CD4-positive, alpha-beta T cell (primary cell): ENCODE measurements around the gene RASA4B. TPM values are rescaled to one million over a fixed set of nuclear protein-coding genes. Genes with fewer than 3 reads are reported as not detected.

Experiments used
- ATAC-seq: fragments of 200-7000 bp; cut with Tn5 transposase; one replicate; pipeline ENCODE4 v1.10.0; 2022; ENCODE audit warnings: mild to moderate bottlenecking; ENCODE audit not compliant: poor library complexity
- CTCF ChIA-PET: fragments of 350-600 bp; sonication (Branson Sonifier 250); formaldehyde crosslinking; loops from one replicate; lab custom pipeline; 2021; ENCODE audit warnings: antibody characterized with exemption, inconsistent platforms; lab: Charles Lee
- POLR2A ChIA-PET: fragments of 350-600 bp; sonication (Branson Sonifier 250); formaldehyde crosslinking; loops from one replicate; lab custom pipeline; 2021; ENCODE audit warnings: antibody characterized with exemption, inconsistent platforms; lab: Charles Lee
- DNase-seq, 14 experiments: peaks; one replicate each; pipeline ENCODE4 v3.0.0-alpha.2; 2013 to 2020; ENCODE audit warnings: mixed read lengths in 2 of 14
- H3K27ac ChIP-seq, 2 donors: one replicate each; pipeline versions ENCODE4 v1.5.1 to v1.7.0; 2013; ENCODE audit warnings: low read length in 2 of 2, low read depth in 1 of 2, mild to moderate bottlenecking in 1 of 2
- H3K27me3 ChIP-seq, 2 experiments: 1 replicate in 1 of 2; 2 replicates in 1 of 2; pipeline versions ENCODE4 v1.6.1 to v1.7.0; 2013; ENCODE audit warnings: low read length in 2 of 2, control low read depth in 1 of 2, mild to moderate bottlenecking in 1 of 2, moderate library complexity in 1 of 2; ENCODE audit not compliant: insufficient read depth in 2 of 2, control insufficient read depth in 1 of 2
- H3K36me3 ChIP-seq: one replicate; pipeline ENCODE4 v1.6.1; 2013; ENCODE audit warnings: low read length, control low read depth; ENCODE audit not compliant: insufficient read depth
- H3K4me1 ChIP-seq: one replicate; pipeline ENCODE4 v1.6.1; 2013; ENCODE audit warnings: low read length, control low read depth; ENCODE audit not compliant: insufficient read depth
- H3K4me3 ChIP-seq: one replicate; pipeline ENCODE4 v1.5.1; 2013; ENCODE audit warnings: mild to moderate bottlenecking, low read length, moderate library complexity
- H3K9me3 ChIP-seq, 2 experiments: 1 replicate in 1 of 2; 2 replicates in 1 of 2; pipeline versions ENCODE4 v1.6.1 to v1.7.0; 2013; ENCODE audit warnings: low read length in 2 of 2, mild to moderate bottlenecking in 2 of 2, control low read depth in 1 of 2, moderate library complexity in 1 of 2; ENCODE audit not compliant: control insufficient read depth in 1 of 2, insufficient read depth in 1 of 2
- H3K27ac Mint-ChIP-seq: one replicate; pipeline ENCODE4 v1.8.0; 2020; ENCODE audit warnings: mixed read lengths
- H3K27me3 Mint-ChIP-seq: one replicate; pipeline ENCODE4 v1.8.0; 2021; ENCODE audit warnings: mixed read lengths
- H3K36me3 Mint-ChIP-seq: one replicate; pipeline ENCODE4 v1.8.0; 2021; ENCODE audit warnings: low read depth, mixed read lengths
- H3K4me1 Mint-ChIP-seq: one replicate; pipeline ENCODE4 v1.8.0; 2021; ENCODE audit warnings: low read depth, mixed read lengths
- H3K4me3 Mint-ChIP-seq: one replicate; pipeline ENCODE4 v1.8.0; 2020; ENCODE audit warnings: mild to moderate bottlenecking, mixed read lengths
- H3K9me3 Mint-ChIP-seq: one replicate; pipeline ENCODE4 v1.8.0; 2020; ENCODE audit warnings: mixed read lengths
- intact Hi-C, 2 experiments: fragments of 100-400 bp; cut with DNase I in 1 of 2; cut with micrococcal nuclease in 1 of 2; formaldehyde crosslinking; loops; one replicate each; pipeline versions ENCODE4 v1.15.1 to v1.9.0; 2023 to 2025; cut with DNase I, micrococcal nuclease
- total RNA-seq, 174 experiments: library from RNA in 2 of 174; stranded (reverse) in 2 of 174; gene quantifications; one replicate each; pipeline ENCODE4 v1.2.3 and lab custom pipeline; 2021 to 2026
- TF ChIP-seq, protein P1 (sequence below): fragments of 200-600 bp; IDR thresholded peaks from one replicate; pipeline ENCODE4 v1.8.0; 2022; ENCODE audit warnings: antibody characterized with exemption, mild to moderate bottlenecking

RASA4B gene
- total RNA-seq, 2 experiments from 2014 or later = 31.9 to 40.7 TPM

DNA sequence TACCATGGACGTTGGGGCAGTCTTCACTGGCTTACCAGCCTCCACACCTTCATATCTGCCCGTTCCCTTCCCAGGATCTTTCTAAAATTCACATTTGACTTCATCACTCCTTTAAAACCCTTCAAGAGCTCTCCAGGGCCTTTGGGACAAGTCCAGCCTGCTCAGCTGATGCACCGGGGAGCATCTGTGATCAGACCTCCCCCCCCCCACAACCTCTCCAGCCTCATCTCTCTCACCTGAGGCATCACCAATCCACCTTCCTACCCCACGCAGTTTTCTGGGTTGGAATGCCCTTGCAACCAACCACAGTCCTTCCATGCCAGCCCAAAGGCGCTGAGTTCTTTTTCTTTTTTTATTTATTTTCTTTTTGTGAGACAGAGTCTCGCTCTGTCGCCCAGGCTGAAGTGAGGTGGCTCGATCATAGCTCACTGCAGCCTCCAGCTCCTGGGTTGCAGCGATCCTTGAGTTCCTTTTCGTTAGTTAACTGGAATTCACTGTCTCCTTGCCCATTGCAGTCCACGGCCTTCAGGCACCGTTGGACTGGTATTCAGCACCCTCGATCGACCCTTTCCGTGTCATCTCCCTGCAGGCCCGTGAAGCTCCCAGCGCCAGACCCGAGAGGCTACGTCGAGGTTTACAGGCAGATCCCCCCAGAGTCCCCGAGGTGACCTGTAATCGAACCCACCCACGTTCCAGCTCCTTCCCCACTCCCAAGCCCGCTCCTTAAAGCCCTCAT lies 53.6 kb downstream of the RASA4B start:
- ATAC-seq = no peak
- intact Hi-C loops = loop anchor here in 1 of 2 experiments (1.0 to 10.0 kb wide), 2 partner anchors 31 to 1379 kb away; partner anchors contain the start of genes ORAI2 and TRIM56
- POLR2A ChIA-PET = interaction anchor here (0.7 to 3.8 kb wide), 6 partner anchors 26 to 72 kb away, joined by 3 to 25 read pairs (median 3); partner anchors contain the start of gene PRKRIP1
- Mint-ChIP-seq H3K9me3 (no peaks in the 10 kb centered on the region), H3K36me3 (peaks cover 17% of the 10 kb centered on the region), H3K4me3 (peak overlapping the region; percentile 92), H3K27ac (peak overlapping the region; percentile 75), H3K27me3 (no peaks in the 10 kb centered on the region), H3K4me1 (peaks cover 34% of the 10 kb centered on the region)
- CTCF ChIA-PET = interaction anchor here (0.6 to 2.8 kb wide), 4 partner anchors 15 to 60 kb away, joined by 3 to 13 read pairs (median 4); no protein-coding TSS in a partner anchor
- H3K27ac ChIP-seq = peak overlapping the region; percentile 29 to 46
- peaks cover 22% of the 10 kb centered on the region for H3K36me3 ChIP-seq
- DNase-seq = no peak
- peaks cover 52% of the 10 kb centered on the region for H3K4me1 ChIP-seq
- TF ChIP-seq, protein P1, sequence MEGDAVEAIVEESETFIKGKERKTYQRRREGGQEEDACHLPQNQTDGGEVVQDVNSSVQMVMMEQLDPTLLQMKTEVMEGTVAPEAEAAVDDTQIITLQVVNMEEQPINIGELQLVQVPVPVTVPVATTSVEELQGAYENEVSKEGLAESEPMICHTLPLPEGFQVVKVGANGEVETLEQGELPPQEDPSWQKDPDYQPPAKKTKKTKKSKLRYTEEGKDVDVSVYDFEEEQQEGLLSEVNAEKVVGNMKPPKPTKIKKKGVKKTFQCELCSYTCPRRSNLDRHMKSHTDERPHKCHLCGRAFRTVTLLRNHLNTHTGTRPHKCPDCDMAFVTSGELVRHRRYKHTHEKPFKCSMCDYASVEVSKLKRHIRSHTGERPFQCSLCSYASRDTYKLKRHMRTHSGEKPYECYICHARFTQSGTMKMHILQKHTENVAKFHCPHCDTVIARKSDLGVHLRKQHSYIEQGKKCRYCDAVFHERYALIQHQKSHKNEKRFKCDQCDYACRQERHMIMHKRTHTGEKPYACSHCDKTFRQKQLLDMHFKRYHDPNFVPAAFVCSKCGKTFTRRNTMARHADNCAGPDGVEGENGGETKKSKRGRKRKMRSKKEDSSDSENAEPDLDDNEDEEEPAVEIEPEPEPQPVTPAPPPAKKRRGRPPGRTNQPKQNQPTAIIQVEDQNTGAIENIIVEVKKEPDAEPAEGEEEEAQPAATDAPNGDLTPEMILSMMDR = no peak
- peak overlapping the region; percentile 99 for H3K4me3 ChIP-seq
- H3K27me3 ChIP-seq = no peaks in the 10 kb centered on the region
- H3K9me3 ChIP-seq = no peaks in the 10 kb centered on the region

- Histone ChIP-seq H3K4me1 (peaks cover 34% of the 10 kb centered on the region), H3K27ac (no peak overlapping the region), H3K4me3 (no peak overlapping the region), H3K27me3 (no peaks in the 10 kb centered on the region), H3K36me3 (peaks cover 37% of the 10 kb centered on the region), H3K9me3 (no peaks in the 10 kb centered on the region)
- TF ChIP-seq, protein P1 = no peak
- Mint-ChIP-seq H3K36me3 (peaks cover 30% of the 10 kb centered on the region), H3K27ac (no peak overlapping the region), H3K27me3 (no peaks in the 10 kb centered on the region), H3K4me3 (no peak overlapping the region), H3K9me3 (no peaks in the 10 kb centered on the region), H3K4me1 (peaks cover 18% of the 10 kb centered on the region)
- ATAC-seq (no peak), DNase-seq (no peak)
- CTCF ChIA-PET = no interaction called here
- POLR2A ChIA-PET = no interaction called here
- intact Hi-C loops = loop anchor here in 1 of 2 experiments (10.0 kb wide), 1 partner anchor 1376 kb away; the partner anchor contains the start of gene TRIM56
Observed at GRCh38 chr7:102460467-102460866, 57.1 kb downstream of the RASA4B start.

DNA sequence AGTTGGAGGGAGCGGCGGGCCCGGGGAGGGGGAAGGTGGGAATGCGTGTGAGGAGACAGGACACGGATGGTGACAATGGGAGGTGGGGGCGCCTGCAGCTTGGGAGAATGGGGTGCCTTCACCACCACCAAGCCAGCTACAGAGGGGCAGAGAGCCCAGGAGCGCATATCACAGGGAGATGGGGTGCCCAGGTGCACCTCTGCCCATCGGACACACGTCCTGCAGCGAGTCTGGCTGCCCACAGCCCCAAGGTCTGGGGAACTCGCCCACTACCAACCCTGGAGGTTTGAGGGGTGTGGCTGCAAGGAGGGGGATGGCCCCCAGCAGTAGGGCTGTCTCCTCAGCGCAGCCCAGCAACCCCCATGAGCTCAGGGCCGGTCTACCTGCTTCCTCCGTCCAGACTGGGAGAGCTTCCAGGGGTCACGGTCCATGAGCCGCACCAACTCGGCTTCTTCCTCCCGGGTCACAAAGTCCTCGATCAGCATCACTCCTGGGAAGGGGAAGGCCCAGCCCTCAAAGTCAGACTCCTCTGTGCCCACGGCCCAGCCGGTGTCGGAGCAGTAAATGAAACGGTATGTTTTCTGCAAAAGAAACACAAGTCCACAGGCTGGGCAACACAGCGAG lies 58.2 kb downstream of the RASA4B start:
- intact Hi-C loops = loop anchor here in 1 of 2 experiments (5.0 kb wide), 1 partner anchor 182 kb away; no protein-coding TSS in a partner anchor
- TF ChIP-seq, protein P1 = no peak
- no peak overlapping the region for H3K4me3 Mint-ChIP-seq
- Histone ChIP-seq H3K27ac (no peak overlapping the region), H3K36me3 (peaks cover 37% of the 10 kb centered on the region), H3K4me1 (peaks cover 27% of the 10 kb centered on the region), H3K27me3 (no peaks in the 10 kb centered on the region), H3K4me3 (no peak overlapping the region), H3K9me3 (no peaks in the 10 kb centered on the region)
- H3K4me1 Mint-ChIP-seq = peaks cover 14% of the 10 kb centered on the region
- H3K9me3 Mint-ChIP-seq = no peaks in the 10 kb centered on the region
- H3K27me3 Mint-ChIP-seq = no peaks in the 10 kb centered on the region
- ChIA-PET POLR2A (no interaction called here), CTCF (interaction anchor here (1.3 kb wide), 1 partner anchor 47 kb away, joined by 4 read pairs; no protein-coding TSS in a partner anchor)
- ATAC-seq (no peak), DNase-seq (no peak)
- no peak overlapping the region for H3K27ac Mint-ChIP-seq
- H3K36me3 Mint-ChIP-seq = peaks cover 30% of the 10 kb centered on the region
